ENCODE data around the gene SLC39A8.
"Not testable (repeated sequence)": the region's sequence is repeated elsewhere in the genome, so short reads cannot be mapped to it uniquely, and the experiment has no call there.

SLC39A8 gene

DNA sequence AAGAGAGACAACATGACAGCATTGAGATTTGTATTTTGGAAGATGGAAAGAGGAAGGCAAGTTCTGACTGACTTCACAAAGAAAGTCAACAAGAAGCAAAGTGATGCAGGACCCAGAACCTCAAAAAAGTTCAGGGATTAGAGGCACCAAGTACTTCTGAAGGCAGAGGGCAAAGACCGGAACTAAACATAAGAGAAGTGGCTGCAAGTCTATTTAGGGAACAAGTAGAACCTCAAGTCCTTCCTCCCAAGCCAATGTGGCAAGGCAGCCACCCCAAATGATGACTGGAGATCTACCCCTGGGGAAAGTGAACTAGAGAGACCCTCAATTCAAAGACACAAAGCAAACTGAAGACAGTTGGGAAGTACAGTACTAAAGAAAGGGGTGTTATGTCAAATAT is 46.6 kb downstream of the SLC39A8 start:
- no peak for DNase-seq

DNA sequence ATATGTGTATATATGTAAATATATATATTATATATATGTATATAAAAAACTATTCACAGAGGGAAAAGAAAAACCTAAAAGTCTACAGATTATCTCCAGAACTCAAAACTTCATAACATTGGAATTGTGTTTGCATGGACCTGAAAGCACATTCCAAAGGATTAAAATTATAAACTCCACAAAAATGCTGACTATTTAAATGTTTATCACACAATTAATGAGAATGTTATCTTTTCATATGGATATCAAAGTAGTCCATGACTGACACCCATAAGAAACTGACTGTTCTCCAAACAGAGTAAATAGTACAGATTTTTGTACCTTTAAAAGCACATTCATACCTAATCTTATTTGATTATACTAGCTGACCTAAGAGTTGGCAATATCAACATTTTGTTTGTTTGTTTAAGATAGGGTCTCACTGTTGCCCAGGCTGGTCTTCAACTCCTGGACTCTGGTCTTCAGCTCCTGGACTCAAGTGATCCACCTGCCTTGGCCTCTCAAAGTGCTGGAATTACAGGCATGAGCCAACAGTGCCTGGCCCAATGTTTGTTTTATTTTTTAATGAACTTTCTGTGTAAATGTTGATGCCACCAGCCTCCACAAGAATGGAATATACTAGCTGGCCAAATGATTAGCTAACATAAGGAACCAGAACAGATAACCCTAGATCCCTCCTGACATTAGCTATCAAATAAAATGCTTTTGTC is 50.0 kb downstream of the SLC39A8 start:
- no peak for DNase-seq

GRCh38 chr4:102288497-102288896 is 56.8 kb downstream of the SLC39A8 start:
- DNase-seq: no peak

DNA sequence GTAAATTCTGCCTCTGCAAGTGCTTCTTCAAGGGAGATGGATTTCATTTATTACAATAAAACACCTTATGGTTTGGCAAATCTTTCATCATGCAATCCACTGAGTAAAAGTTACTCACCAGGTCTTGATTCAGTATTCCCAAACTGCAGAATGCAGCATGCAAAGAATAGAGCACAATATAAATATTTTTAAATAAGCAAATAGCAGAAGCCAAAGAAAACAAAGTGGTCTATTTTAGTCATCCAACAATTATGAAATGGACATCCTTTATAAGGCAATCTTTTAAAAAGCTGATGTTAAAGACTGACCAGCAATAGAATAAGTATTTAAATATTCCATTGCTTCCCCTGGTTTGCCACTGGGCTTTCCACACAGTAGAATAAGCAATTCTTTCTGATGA is 59.5 kb downstream of the SLC39A8 start:
- DNase-seq: no peak

- no peak for DNase-seq
Observed at GRCh38 chr4:102281171-102281839, 64.0 kb downstream of the SLC39A8 start.

DNA sequence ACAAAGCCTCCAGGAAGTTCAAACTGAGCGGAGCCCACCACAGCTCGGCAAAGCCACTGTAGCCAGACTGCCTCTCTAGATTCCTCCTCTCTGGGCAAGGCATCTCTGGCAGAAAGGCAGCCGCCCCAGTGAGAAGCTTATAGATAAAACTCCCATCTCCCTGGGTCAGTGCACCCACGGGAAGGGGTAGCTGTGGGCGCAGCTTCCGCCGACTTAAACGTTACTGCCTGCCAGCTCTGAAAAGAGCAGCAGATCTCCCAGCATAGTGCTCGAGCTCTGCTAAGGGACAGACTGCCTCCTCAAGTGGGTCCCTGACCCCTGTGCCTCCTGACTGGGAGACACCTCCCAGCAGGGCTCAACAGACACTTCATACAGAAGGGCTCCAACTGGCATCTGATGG is 72.0 kb downstream of the SLC39A8 start:
- DNase-seq: not testable (repeated sequence)

DNA sequence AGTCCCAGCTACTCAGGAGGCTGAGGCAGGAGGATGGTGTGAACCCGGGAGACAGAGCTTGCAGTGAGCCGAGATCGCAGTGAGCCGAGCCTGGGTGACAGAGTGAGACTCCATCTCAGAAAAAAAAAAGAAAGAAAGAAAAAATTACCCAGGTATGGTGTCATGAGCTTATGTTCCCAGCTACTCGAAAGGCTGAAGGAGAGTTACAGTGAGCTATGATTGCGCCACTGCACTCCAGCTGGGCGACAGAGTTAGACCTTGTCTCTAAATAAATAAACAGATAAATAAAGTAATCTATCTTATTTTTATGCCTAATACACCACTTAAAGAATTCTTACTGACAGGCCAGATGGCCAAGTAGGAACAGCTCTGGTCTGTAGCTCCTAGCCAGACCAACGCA is 73.0 kb downstream of the SLC39A8 start:
- DNase-seq: no peak

GRCh38 chr4:102268355-102268754 is 76.9 kb downstream of the SLC39A8 start:
- no peak for DNase-seq

DNA sequence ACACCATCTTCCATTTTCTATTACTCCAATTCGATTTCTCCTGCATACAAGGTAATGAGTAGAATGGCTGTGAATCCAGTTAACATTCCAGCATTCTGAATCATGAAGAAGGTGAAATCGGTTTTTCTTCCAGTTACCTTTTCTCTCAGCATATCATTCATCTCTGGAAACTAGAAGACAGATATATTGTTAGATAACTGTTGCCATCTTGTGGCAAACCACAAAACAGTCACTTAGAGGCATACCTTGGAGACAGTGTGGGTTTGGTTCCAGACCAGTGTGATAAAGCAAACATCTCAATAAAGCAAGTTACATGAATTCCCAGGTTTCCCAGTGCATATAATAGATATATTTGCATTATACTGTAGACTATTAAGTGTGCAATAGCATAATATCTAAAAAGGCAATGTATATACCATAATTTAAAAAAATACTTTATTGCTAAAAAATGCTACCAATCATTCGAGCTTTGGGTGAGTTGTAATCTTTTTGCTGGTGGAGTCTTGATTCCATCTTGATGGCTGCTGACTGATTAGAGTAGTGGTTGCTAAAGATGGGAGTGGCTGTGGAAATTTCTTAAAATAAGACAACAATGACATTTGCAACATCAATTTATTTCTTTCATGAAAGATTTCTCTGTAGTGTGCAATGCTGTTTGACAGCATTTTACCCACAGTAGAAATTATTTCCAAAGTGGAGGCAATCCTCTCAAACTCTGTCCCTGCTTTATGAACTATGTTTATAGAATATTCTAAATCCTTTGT is 82.1 kb downstream of the SLC39A8 start:
- DNase-seq: no peak

- no peak for DNase-seq
Observed at GRCh38 chr4:102259702-102260101, 85.6 kb downstream of the SLC39A8 start.

DNA sequence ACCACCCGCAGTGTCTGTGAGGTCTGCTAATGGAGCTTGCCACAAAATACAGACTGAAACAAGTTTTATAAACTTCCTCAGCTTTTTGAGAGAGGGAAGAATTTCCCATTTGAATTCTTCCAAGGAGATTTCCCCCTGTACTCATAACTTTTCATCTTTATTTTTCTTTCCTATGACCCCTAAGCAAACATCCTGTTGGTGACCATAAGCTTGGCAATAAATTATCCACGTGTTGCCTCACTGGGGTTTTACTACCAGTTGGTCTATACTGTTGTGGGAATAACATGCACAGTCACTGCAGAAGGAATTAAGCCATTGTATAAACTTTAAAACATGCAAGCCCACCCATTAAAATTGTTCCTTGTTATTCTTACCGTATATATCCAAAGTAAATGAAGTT is 86.2 kb downstream of the SLC39A8 start:
- DNase-seq: no peak

DNA sequence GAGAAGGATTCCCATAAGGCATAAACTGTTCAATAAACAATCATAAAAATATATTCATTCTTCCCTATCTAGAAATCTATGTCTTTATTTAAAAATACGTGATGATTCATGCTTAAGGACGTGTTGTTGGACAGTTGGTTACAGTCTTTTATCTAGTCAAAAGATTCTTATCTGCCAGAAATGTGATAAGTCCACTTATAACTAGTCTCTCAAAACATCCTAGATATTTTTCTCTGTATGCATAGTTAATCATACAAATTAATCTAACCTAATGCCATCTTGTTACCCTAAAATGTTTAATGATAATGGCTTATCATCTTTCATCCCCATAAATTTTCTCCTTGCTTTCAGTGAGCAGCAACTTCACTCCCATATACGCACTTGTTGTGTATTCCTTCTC is 89.0 kb downstream of the SLC39A8 start:
- DNase-seq: no peak

GRCh38 chr4:102253860-102254259 is 91.4 kb downstream of the SLC39A8 start:
- DNase-seq: no peak

DNA sequence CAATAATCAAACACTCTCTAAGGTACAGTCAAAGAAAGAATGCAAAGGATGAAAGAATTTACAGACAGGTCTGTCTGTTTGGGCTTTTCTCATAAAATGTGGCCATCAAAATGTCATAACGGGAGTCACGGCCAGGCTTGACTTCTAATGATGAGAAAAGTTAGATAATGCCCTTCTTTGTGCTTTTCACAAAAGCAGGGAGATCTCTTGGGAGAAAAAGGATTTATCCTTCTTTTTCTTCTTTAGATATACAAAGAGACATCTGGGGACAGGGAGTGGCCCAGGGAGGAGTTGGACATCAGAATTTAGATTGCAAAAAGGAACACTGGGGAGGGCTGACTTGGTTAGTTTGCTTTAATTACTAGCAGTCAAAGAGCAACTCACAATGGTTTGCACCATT is 93.1 kb downstream of the SLC39A8 start:
- no peak for DNase-seq

DNA sequence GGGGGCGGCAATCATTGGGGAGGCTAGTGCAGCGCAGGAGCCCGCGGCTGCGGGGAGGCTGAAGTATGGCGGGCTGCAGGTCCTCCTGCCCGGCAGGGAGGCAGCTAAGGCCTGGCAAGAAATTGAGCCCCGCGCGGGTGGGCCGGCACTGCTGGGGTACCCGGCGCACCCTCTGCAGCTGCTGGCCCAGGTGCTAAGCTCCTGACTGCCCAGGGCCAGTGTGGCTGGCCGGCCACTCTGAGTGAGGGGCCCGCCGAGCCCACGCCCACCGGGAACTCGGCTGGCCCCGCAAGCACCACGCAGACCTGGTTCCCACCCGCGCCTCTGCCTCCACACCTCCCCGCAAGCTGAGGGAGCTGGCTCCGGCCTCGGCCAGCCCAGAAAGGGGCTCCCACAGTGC is 94.9 kb downstream of the SLC39A8 start:
- no peak for DNase-seq

GRCh38 chr4:102247041-102247440 is 98.2 kb downstream of the SLC39A8 start:
- DNase-seq: no peak

- no peak for DNase-seq
Observed at GRCh38 chr4:102246416-102246815, 98.9 kb downstream of the SLC39A8 start.

- no peak for DNase-seq
Observed at GRCh38 chr4:102244878-102245535, 100.3 kb downstream of the SLC39A8 start.

GRCh38 chr4:102243296-102243695 is 102.0 kb downstream of the SLC39A8 start:
- DNase-seq: not testable (repeated sequence)

DNA sequence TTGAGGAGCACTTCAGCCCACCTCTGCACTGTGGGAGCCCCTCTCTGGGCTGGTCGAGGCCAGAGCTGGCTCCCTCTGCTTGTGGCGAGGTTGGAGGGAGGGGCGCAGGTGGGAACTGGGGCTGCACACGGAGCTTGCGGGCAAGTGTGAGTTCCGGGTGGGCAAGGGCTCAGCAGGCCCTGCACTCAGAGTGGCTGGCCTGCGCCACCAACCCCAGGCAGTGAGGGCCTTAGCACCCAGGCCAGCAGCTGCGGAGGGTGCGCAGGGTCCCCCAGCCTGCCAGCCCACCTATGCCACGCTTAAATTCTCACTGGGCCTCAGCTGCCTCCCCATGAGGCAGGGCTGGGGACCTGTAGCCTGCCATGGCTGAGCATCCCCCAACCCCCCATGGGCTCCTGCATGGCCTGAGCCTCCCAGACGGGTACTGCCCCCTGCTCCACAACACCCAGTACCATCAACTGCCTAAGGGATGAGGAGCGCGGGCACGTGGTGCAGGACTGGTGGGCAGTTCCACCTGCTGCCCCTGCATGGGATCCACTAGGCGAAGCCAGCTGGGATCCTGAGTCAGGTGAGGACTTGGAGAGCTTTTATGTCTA is 110.9 kb downstream of the SLC39A8 start:
- no peak for DNase-seq

DNA sequence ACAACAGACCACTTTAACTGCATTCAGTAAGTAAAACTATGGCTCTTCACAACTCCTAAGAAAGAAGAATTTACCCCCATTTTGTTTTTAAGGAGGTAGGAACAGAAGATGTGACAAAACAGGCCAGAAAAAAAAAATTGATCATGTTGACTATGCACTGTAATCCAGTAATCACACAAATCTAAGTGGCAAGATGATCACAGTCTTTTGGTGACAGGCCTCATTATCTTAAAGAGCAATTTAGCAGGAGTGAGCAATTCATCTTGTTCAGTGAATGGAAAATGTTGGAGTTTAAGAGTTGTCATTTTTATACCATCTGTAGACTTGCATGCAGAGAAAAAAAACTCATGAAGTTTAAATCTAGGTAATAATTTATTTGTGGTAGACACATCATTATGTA is 115.1 kb downstream of the SLC39A8 start:
- no peak for DNase-seq

- DNase-seq: no peak
Observed at GRCh38 chr4:102227388-102227787, 117.9 kb downstream of the SLC39A8 start.

DNA sequence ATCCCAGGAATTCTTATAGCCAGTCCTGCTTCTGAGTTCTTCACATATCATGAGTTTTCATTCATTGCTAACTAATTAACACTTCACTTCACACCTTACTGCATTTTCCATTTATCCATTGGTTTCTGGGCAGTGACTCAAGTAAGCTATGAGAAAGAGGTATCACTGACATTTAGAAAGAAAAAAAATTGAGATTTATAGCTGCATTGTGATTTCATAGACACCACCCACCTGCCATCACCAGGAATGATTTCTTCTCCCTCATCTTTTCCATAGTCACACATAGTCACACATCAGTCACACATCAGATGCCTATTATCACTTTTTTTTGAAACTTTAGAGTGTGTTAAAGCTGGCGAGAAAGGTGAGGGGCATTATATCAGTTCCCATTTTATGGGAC is 121.8 kb downstream of the SLC39A8 start:
- DNase-seq: no peak
